ENCODE data around the gene TRPM8.

DNA sequence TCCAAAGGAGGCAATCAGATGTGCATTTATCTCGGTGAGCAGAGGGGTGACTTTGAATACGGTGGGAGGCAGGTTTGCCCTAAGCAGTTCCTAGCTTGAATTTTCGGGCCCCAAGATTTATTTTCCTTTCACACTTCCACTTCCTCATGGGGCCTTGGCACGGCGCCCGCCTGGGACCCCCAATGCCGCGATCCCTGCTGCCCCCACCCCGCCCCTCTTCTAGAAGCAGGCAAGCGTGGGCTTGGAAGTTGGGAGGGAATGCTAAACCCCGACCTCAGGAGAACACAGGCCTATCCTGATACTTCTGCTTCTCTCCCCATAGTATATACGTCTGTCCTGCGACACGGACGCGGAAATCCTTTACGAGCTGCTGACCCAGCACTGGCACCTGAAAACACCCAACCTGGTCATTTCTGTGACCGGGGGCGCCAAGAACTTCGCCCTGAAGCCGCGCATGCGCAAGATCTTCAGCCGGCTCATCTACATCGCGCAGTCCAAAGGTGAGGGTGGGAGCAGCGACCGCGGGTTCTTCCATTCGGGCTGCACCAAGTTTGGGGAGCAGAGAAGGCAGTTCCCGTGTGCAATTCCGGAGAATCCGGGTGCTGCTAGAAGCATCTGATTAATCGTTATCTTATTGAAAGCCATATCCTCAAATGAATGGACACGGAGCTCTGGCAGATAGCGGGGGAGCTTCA lies 21.6 kb downstream of the TRPM8 start:
- TF ChIP-seq, protein P1, sequence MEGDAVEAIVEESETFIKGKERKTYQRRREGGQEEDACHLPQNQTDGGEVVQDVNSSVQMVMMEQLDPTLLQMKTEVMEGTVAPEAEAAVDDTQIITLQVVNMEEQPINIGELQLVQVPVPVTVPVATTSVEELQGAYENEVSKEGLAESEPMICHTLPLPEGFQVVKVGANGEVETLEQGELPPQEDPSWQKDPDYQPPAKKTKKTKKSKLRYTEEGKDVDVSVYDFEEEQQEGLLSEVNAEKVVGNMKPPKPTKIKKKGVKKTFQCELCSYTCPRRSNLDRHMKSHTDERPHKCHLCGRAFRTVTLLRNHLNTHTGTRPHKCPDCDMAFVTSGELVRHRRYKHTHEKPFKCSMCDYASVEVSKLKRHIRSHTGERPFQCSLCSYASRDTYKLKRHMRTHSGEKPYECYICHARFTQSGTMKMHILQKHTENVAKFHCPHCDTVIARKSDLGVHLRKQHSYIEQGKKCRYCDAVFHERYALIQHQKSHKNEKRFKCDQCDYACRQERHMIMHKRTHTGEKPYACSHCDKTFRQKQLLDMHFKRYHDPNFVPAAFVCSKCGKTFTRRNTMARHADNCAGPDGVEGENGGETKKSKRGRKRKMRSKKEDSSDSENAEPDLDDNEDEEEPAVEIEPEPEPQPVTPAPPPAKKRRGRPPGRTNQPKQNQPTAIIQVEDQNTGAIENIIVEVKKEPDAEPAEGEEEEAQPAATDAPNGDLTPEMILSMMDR (optimal IDR thresholded peaks at IDR 0.05 in 1 of 3, IDR thresholded peaks at IDR 0.05 in 1 of 3, conservative IDR thresholded peaks at IDR 0.05 in 1 of 3; ENCODE audit: extremely low read depth in 1 of 3, insufficient read depth in 2 of 3, low read length in 3 of 3), result no peak
- TF ChIP-seq EZH2 (IDR thresholded peaks at IDR 0.05; ENCODE audit: low read length), result peak; percentile 28

Measured in keratinocyte (primary cell).